Left renal cortex interstitium (tissue), 4 donors: ENCODE measurements around the gene FOSL2. TPM values are rescaled to one million over a fixed set of nuclear protein-coding genes. Genes with fewer than 3 reads are reported as not detected.
"Not testable (repeated sequence)": the region's sequence is repeated elsewhere in the genome, so short reads cannot be mapped to it uniquely, and the experiment has no call there.

Source experiments
- DNase-seq, 4 donors: peaks; one replicate each; pipeline ENCODE4 v3.0.0-alpha.2; 2013; ENCODE audit warnings: low read depth in 4 of 4, low spot score in 2 of 4, missing footprints in 1 of 4
- polyA plus RNA-seq, 4 donors: library from polyadenylated mRNA; unstranded; fragments of 120-200 nt; gene quantifications; one replicate each; pipeline ENCODE4 v1.2.1, GENCODE V29; 2013; ENCODE audit not compliant: insufficient read length in 4 of 4

The FOSL2 gene
- polyA plus RNA-seq, 4 donors, result 24.0 to 36.5 (median 25.7) TPM

DNA sequence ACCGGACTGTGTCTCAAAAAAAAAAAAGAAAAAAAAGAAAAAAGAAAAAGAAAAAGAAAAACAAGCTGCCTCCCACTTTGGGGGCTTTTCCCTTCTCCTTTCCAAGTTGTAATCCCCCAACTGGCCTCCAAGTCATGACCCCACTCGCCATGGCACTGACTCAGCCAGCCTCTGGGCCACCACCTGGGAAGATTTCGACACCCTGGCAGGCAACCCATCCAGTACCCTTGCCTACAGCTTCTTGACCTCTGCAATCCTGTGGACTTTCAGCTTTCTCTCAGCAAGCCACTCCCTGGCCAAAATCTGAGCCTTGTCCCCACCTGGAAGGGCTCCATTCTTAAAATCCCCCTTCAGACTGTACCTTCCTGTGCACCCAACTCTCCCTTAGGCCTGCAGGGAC, 22.3 kb upstream of the FOSL2 start:
- no peak for DNase-seq

GRCh38 chr2:28371728-28372127, 20.9 kb upstream of the FOSL2 start:
- DNase-seq, result not testable (repeated sequence)

GRCh38 chr2:28373854-28374253, 18.8 kb upstream of the FOSL2 start:
- no peak for DNase-seq

GRCh38 chr2:28374331-28374730, 18.3 kb upstream of the FOSL2 start:
- no peak for DNase-seq

GRCh38 chr2:28375236-28375635, 17.4 kb upstream of the FOSL2 start:
- no peak for DNase-seq

DNA sequence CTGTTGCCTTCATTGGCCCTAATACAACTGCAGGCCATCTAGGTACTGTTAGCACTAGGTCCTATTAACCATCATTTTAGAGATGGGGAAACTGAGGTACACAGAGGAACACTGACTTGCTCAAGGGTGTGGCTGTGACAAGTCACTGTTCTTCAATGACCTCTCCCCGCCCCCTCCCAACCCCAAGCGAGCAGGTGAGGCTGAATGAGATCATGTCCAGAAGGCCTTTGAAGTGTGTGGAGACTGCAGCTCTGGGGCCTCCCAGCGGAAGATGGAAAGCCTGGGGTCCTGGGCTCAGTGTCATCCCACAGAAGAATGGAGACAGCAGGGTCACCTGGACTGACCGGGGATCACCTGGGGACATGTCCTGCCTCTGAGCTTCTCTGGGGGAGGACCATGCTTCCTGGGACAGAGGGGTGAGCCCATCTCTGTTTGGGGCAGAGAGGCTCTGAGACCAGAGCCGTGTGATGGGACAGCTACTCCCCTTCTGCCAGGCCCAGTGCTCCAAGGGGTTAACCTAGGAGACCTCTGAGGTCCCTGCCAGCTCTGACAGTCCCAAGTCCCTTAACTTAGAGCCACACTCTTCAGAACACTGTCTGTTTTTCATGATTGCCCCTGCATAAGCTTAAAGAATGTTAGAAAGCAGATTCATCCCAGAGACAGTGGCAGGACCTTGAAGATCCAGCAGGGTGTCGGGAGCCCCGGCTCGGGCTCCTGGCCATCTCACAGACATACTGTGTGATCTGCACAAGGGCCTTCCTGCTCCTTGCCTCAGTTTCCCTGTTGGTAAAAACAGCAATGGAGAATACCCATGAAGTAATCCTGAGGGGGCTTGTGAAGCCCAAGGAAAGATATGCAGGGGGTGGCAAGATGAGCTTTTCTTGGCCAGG, 16.7 kb upstream of the FOSL2 start:
- no peak for DNase-seq

- DNase-seq, result no peak
These were observed 15.4 kb upstream of the FOSL2 start for GRCh38 chr2:28377195-28377816.

DNA sequence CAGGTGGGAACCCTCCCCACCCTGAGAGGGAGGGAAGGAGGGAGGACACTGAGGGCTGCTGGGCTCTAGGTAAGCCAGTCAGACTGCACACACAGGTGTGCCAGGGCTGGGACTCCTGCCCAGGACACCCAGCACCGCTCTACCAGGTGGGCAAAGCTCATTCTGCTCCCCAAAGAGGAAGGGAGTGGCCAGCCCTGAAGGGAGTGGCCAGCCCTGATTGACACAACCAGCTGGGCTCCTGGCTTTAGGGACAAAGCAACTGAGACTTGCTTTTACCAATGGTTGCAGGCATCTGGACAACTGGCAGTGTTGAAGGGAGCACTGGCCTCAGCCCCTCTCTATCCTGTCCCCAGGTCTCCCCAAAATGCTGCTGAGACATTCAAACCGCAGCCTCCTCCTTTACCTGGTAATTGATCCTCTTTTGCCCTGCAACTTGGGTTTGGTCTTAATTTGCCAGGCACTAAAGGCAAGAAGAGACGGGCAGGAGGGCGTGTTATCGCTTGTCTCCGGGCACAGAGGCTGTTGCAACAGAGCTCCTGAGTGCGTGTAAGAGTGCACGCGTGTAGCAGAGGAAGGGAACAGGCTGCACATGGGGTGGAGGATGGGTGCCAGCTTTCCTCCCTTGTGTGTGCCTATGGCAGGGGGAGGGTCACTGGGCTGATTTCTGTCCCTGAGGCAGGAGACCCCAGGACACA, 14.5 kb upstream of the FOSL2 start:
- no peak for DNase-seq

DNA sequence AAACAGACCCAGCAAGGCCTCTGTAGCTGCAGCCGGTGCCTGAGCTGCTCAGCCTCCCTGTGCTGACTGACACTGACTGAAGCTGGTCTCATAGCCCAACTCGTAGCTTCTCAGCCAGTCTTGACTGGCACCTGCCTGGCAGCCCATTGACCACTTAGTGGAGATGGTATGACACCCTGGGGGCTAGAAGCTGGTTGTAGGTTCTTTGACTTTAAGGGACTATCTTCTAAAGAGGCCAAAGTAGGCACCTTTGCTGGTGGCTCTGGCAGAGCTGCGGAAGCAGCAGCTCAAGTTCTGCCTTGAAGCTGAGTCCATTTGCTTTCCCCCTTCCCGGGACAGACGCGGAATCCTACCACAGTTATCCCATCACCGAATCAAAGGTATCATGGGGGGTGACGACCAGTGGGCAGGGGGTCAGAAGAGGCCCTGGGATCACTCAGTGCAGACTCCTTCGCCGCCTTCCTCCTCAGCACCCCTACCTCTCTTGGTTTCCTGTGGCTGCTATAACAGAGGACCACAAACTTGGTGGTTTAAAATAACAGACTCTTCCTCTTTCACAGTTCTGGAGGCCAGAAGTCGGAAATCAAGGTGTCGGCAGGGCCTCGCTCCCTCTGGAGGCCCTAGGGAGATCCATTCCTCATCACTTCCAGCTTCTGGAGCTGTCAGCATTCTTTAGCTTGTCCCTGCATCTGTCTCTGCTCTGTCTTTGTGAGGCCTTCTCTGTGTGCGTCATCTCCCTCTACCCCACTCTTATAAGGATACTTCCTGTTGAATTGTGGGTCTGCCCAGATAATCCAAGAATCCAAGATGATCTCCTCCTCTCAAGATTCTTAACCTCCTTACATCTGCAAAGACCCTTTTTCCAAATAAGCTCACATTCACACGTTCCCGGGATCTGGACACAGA, 13.7 kb upstream of the FOSL2 start:
- DNase-seq, result no peak

- no peak for DNase-seq
These were observed 12.4 kb upstream of the FOSL2 start for GRCh38 chr2:28380219-28380618.

GRCh38 chr2:28381225-28382180, 11.2 kb upstream of the FOSL2 start:
- no peak for DNase-seq

- no peak for DNase-seq
These were observed 9.9 kb upstream of the FOSL2 start for GRCh38 chr2:28382755-28383154.

DNA sequence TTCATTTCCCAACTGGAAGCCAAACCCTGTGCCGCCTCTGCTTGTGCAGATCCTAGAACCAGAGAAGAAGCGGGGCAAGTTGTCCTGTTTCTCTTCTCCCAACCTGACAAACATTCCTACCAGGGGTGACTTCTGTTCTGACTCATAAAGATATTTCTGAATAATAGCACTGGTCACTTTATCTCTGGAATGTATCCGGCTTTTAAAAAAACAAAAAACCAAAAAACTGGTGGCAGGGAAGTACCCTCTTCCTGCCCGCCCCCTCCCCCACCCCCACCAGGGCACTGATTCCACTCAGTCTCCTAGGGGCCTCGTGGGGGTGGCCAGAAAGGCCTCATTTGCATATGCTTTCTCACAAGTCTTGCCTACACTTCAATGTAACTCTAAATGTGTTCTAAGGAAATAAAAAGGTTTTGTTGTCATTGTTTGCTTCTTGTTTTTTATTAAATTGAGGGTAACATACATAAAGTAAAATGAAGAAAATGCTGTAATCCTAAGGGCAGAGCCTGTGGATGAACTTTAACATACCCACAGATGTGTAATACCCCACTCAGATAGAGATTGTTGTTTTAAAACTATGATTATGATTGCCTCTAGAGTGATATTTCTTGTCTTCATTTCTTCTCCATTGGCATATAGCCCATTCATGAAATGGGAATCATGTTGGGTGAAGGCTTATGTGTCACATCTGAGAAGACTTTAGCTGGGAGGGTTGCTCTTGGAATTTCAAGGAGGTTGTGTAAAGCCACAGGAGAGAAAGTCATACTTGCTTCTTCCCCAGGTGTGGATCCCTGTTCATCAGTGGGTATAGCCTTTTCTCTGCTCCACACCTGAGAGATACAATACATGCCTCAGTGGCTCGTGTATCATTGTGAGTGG, 5.3 kb upstream of the FOSL2 start:
- no peak for DNase-seq

DNA sequence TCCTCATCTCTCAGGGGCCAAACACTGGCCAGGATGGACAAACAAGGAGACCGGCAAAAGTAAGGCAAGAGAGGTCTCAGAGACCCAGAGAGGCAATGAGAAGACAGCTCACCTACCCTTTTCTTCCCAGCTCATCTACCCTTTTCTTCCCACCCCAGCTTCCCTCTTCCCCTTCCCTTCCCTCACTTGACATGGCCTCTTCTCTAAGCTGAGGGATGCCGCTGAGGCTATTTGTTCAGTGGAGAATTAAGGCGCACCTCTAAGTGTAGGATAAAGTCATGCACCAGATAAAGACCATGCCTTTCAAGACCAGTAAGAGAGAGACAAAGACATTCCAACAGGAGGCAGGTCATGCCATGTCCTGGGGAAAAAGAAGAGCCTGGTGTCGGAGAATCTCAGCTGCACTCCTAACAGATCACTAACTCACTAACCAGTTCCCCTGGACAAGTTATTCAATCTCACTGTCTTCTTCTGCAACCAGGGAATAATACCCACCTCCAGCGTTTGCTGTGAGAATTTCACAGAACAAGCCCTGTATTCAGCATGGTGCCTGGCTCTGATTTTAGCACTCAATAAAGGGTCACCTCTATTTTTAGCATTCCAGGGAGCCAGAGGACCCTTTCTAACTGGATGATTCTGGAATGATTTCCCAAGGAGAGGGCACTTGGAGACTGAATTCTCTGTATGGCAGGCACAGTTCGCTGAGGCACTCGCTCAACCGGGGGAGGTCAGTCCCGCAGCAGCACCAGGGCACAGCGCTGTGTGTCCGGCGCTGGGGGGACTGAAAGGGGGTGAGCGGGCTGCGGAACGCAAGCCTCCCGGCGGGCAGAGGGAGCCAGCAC, 3.0 kb upstream of the FOSL2 start:
- DNase-seq, result no peak

DNA sequence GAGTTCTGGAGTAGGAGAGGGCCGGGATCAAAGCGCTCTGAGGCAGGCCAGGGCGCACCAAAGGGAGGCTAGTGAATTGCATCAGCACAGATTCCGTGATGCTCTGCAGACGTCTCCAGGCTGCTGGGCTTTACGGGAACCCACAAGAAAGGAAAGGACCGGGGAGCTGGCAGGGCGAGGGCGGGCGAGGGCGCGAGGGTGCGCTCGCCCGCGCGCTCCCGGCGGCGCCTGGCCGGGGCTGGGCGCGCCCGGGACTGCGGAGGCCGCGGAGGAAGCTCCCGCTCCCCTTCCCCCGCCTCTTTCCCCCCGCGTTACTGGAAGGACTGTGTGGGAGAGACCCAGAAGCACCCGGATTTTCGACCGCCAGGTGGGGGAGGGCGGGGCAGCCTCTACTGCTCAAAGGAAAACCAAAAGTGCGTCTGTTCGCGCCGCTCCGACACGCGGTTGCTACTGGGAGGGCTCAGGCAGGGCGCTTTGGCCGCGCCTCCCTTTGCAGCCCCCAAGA, 2.4 kb upstream of the FOSL2 start:
- DNase-seq, result peak in 2 of 4 donors; percentile 63 to 70

GRCh38 chr2:28390746-28391563, 1.7 kb upstream of the FOSL2 start:
- DNase-seq, result peak in 1 of 4 donors; percentile 56
